ENCODE results near the gene CIC.

CIC gene

DNA sequence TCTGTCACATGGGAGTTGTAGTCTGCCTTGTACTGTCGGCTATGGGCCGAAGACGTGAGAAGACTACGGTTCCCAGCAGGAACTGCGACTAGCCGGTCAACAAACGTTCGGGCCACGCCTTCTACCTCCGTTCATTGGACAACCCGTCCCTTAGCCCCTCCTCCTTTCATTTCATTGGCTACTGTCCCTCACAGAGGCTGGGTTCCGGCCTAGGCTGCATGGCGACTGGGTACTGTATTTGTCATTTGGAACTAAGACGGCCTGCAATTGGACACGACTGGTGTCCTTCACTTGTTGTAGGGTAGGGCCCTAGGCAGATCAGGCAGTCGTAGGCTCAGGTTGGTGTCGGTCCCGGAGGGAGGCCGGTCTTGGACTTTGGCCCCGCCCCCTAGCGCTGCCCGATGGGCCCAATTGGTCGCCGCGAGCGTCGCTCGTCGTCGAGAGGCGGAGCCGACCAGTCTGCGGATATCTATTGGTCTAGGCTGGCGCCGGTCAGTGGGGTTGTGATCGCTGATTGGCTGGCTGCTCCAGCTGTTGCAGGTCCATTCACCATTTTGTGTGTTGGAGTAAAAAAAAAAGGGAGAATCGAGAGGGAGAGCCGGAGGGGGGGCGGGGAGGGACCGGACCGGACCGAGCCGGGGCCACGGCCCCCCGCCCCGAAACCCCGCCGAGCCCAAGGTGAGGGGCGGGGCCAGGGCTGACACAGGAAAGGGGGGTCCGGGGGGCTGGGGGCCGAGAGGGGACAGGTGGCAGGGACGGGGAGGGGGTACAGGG lies at the start of gene CIC:
Gene CIC (plus strand): TSS at position 549 of the 774 bp plus-strand sequence. CDS start 2,532 bp downstream, outside the sequence.
- peak; percentile 100 for DNase-seq (ENCODE audit: low read depth)

DNA sequence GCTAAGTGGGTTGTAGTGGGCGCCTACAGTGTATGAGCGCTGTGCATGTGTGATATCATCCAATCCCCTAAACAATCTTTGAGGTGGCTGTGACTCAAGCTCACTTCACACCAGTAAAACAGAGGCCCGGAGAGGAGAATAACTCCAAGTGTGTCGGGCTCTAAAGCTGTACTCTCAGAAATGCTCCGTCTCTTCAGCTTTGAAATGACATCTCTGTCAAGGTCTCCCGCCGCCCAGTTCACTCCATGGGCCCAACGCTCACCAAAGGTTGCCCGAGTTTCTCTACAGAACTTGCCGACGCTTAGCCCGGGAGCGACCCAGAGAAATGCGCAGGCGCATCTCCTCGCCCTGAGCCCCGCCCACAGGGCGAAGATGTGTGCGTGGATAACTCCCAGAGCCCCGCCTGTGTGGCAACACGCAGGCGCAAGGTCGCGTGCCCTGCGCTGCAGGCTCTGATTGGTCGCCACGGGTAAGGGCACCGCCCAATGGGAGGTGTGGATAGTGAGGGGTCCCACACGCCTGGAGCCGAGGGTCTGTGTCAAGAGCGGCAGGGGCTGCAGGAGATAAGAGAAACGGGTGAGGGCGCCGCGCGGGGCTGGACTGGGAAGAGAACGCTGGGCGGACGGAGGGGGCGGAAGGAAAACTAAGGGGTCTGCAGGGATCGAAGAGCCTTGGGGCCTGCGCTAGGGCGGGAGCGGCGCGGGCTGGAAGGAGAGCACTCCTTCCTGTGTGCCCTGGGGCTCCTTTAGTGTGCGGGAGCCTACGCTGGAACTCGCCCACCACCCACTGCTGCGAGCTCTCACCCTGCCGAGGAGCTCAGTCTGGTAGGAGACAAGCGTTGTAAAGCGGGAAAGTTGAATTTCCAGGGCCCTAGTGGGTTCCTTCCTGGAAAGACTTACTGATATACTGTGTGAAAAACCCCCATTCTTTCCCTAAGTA lies 49.0 kb upstream of the CIC start, which contains the start of gene ZNF526:
Gene ZNF526 (plus strand): TSS at position 501 of the 939 bp plus-strand sequence. CDS start 4,092 bp downstream, outside the sequence.
- DNase-seq (ENCODE audit: low read depth): peak; percentile 99

DNA sequence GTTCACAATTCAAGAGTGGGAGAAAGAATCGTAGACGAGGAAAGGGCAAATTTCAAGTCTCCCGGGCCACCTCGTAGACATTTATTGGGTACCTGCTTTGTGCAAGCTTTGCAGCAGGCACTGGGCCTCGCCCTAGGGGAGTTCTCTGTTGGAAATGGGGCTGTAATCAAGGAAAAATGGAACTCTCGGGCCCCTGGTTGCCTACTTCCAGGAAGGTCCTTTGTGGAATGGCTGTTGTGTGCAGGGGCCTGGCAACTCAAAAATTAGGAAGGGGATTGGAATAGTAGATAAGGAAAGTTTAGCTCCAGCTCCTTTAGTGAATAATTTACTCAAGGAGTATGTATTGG lies 48.3 kb upstream of the CIC start:
- DNase-seq (ENCODE audit: low read depth): no peak

DNA sequence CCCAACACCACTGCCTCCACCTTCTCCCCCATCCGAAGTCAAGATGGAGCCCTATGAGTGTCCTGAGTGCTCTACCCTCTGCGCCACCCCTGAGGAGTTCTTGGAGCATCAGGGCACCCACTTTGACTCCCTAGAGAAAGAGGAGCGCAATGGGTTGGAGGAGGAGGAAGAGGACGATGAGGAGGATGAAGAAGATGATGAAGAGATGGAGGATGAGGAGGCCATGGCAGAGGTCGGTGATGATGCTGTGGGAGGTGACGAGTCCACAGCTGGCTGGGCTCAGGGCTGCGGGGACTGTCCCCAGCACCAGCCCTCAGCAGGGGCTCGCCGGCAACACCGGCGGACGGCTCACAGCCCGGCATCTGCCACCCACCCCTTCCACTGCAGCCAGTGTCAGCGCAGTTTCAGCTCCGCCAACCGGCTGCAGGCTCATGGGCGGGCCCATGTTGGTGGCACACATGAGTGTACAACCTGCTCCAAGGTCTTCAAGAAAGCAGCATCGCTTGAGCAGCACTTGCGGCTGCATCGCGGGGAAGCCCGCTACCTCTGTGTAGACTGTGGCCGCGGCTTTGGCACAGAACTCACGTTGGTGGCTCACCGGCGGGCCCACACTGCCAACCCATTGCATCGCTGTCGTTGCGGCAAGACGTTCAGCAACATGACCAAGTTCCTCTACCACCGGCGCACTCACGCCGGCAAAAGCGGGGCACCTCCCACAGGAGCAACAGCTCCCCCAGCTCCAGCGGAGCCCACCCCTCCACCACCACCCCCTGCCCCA lies 43.9 kb upstream of the CIC start:
- DNase-seq (ENCODE audit: low read depth): no peak

DNA sequence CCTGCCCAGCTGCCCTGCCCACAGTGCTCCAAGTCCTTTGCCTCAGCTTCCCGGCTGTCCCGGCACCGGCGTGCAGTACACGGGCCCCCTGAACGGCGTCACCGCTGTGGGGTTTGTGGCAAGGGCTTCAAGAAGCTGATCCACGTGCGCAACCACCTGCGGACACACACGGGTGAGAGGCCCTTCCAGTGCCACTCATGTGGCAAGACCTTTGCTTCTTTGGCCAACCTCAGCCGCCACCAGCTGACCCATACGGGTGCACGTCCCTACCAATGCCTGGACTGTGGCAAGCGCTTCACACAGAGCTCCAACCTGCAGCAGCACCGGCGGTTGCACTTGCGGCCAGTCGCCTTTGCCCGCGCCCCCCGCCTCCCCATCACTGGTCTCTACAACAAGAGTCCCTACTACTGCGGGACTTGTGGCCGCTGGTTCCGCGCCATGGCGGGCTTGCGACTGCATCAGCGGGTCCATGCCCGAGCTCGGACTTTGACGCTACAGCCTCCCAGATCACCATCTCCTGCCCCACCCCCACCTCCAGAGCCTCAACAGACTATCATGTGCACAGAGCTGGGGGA lies 43.2 kb upstream of the CIC start:
- DNase-seq (ENCODE audit: low read depth): no peak

DNA sequence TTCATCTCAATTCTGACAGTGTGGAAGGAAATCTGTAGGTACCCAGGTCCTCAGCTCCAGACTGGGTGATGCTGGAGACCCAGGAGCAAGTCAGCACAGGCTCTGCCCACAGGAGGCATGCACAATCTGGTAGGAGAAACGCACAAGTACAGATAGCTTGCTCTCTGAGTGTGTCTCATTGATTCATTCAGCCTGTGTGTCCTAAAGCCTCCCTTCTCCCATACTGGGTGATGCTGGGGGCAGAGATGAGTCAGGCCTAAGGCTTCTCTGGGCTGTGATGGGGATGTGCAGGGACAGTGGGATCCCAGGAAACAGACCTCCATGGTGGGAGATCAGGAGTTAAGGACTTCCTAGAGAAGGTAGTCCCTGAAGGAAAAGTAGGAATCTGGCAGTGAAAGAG lies 42.2 kb upstream of the CIC start:
- no peak for DNase-seq (ENCODE audit: low read depth)

DNA sequence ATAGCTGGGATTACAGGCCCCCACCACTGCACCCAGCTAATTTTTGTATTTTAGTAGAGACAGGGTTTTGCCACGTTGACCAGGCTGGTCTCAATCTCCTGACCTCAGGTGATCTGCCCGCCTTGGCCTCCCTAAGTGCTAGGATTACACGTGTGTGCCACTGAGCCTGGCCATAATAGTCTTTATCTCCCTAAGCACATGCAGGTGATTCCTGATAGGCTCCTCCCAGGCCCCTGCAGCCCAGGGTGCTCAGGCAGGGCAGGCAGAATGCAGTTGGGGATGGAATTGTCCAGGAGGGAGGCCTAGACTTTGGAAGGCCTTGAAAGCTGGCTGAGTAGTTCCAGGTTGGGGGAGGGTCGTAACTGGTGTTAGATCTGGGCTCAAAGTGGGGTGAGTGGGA lies 40.4 kb upstream of the CIC start:
- no peak for DNase-seq (ENCODE audit: low read depth)

DNA sequence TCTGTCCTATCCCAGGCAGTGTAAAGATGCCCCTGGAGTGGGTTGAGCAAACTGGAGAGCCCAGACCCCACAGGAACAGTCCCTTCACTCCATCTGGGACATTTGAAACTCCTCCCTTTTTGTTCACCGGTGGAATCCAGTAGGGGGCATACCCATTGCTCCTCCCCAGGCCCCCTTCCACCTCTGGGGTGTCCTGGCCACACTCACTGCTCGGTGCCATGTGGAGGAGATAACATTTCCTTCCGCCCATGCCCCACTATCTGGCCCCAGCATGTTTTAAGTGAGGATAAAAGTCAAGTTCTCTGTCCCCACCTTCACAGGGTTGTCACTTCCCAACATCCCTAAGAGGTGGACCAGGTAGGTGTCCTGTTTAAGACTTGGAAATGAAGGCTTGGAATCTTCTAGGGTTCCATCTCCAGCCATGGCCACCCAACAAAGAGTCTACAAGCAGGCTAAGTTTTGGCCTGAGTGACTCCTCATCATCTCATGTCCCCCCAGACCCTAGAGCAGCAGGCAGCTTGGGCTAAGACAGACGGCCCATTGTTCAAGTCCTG lies 39.7 kb upstream of the CIC start:
- no peak for DNase-seq (ENCODE audit: low read depth)

DNA sequence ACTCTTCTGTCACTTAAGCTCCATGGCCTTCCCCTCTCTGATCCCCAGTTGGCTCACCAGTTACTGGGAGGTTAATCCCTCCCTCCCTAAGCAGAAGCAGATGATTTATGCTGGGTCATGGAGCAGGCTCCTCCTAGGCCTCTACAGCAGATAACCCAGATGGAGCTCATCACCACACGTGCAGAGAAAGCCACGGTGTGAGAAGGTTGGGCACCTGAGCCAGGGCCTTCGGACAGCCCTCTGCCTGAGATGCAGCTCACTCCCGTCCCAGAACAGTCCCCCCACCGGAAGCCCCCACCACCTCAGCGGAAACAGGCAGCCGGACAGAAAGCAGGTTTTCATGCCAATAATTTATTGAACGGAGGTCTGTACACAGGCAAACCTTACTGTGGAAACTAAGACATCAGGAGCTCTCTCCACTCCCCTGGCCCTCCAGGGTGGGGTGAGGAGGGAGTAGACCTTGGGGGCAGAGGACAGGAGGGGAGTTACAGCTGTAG lies 39.1 kb upstream of the CIC start:
- DNase-seq (ENCODE audit: low read depth): no peak

DNA sequence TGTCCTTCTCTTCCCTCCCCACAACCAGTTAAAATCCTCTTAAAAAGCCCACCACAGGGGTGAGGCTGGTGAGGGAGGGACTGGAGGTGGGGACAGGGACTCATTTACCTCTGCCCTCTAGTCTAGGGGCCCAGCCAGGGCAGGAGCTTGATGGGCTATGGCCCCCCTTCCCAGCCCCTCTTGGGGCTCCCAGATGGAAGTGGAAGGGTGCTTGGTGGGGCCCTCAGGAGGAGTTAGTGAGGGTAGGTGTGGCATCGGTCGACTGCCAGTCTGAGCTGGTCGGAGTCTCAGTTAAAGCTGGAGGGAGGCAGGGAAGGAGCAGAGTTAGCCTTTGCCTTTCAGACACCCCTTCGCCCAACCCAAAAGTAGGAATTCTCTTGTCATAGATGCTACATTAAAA lies 38.5 kb upstream of the CIC start:
- DNase-seq (ENCODE audit: low read depth): no peak

DNA sequence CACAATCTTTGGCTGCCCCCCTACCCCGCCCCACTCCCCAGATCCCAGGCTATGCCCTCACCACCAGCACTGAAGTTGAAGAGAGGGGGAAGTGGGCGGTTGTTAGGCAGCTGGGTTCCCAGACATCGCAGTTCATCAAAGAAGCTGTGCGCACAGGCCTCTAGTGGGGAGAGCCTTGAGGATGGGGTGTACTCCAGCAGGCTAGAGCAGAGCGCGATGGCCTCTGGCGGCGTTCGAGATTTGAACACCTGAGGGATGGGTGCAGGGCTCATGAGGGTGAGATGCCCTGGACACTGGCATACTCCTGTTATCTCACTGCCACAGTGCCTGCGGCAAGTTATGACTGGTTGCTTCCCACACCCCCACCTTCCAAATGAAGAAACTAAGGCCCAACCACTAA lies 36.6 kb upstream of the CIC start:
- DNase-seq (ENCODE audit: low read depth): no peak

DNA sequence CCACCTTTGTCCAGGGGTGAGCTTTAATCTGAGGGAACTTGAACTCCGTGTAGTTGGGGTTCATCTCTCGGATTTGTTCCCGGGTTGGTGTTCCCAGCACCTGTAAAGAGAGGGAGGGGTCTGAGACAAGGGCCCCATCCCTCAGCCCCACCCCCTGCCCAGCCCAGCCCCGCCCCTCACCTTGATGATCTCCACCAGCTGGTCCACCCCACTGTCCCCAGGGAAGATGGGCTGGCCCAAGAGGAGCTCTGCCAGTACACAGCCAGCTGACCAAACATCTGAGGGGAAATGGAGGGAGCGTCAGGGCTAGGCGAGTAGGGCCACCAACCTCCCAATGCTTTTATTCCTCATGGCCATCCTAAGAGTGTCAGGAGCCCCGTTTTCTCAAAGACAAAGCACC lies 35.9 kb upstream of the CIC start:
- DNase-seq (ENCODE audit: low read depth): no peak

DNA sequence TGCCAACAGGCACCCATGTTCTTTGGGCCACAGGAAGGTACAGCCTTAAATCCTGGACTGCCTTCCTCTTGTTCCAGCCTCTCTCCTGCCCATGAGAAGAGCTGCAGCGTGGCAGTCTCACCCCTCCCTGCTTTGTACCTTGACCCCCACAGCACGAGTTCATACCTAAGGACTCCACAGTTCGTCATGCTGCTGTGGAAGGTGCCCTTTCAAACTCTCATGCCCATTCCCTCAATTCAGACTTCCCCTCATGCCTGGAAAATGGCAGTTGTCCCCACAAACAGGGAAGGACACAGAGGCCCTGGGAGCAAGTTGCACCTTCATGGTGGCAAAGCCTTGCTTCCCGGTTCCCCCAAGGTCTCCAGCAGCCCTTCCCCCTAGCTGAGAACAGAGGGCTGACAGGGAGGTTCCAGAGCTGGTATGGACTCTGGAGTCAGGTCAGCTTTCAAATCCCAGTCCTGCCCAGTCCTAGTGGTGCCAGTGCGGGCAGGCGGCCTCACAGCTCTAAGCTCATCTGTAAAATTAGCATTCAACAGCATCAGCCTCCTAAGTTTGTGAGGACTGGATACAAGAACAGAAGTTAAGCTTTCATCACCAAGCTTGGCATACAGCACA lies 35.3 kb upstream of the CIC start:
- no peak for DNase-seq (ENCODE audit: low read depth)

DNA sequence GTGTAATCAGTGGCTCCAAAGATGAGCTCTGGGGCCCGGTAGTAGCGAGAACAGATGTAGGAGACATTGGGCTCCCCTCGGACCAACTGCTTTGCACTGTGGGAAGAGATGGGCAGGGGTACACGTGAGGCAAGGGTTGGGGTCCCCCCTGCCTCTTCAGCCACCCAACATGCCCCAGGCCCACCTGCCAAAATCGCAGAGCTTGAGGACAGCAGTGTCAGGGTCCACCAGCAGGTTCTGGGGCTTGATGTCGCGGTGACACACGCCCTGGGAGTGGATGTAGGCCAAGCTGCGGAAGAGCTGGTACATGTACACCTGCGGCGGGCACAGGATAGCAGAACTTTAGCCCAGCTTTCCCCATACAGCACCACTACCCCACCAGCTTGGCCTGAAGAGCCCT lies 34.7 kb upstream of the CIC start:
- no peak for DNase-seq (ENCODE audit: low read depth)

DNA sequence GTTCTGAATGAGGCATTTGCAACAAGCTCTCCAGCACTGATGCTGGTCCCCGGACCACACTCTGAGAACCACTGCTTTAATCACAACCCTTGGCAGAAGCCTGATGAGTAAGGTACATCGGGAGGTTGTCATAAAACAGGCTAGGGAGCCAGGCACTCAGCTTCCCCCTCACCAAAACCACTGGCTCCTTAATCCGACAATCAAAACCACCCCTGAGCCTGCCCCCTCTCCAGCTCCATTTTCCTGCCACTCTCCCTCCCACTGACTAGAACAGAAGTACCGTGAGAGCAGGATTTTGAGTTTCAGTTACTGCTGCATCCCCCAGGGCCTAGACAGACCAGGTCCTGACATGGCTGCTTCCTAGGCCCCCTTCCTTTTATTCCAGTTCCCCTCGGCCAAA lies 33.9 kb upstream of the CIC start:
- DNase-seq (ENCODE audit: low read depth): no peak

DNA sequence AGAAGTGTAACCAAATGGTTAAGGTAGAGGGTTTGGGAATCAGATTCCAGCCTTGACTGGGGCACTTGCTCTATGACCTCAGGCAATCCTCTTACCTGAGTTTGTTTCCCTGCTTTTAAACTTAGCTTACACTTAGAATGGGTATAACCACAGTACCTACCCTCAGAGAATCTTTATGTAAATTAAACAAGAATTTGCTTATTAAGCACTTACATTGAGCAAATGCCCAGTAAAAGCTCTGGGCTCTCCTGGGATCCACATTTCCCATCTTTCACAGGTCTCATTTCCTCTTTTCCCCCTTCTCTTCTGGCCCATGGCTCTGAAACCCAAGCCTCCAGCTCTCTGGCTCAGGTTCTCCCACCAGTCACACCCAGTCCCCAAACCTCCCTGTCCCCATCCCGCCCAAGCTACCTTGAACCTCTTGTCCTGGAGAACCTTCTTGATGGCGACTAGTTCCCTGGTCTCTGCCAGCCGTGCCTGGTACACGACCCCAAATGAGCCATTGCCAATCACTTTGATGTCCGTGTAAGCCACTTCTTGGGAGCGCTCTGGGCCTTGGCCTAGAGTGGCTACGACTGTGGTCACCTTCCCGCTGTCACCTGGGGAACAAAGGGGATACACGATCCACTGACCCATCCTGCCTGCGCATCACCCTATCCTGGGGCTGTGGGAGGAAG lies 29.4 kb upstream of the CIC start:
- DNase-seq (ENCODE audit: low read depth): no peak

DNA sequence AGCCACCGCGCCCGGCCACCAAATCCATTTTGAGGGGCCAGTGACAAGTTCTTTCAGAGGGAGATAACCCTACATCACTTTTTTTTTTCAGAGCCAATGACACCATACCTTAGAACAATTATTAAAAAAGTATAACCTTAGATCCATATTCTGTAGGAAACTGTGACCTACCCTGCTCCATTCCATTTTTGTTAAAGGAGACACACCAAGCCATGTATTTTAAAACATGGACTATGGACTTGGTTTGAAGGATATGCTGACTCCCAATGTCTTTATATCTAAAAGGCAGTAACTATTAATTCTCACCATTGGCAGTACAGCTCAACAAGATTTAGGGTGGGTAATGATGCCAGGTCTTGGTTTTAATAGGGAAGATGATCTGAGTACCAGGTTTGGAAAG lies 27.8 kb upstream of the CIC start:
- DNase-seq (ENCODE audit: low read depth): no peak

DNA sequence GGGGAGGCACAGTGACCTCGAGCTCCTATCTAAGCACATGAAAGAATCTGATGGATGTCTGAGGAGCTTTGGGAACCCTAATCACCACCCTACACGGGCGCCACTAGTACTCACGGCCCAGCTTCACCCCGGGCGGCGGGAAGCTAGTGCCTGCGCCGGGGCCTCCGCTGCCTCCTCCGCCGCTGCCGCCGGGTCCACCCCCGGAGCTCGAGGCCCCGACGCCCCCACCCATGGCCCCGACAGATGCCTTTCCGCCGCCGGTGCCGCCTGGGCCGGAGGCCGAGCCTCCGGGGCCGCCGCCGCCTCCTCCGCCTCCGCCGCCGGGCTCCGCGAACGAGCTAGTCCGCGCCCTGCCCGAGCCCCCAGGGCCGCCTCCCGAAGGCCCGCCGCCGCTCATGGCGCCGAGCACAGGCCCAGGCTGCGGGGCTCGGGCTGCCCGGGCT lies 27.0 kb upstream of the CIC start:
- no peak for DNase-seq (ENCODE audit: low read depth)

DNA sequence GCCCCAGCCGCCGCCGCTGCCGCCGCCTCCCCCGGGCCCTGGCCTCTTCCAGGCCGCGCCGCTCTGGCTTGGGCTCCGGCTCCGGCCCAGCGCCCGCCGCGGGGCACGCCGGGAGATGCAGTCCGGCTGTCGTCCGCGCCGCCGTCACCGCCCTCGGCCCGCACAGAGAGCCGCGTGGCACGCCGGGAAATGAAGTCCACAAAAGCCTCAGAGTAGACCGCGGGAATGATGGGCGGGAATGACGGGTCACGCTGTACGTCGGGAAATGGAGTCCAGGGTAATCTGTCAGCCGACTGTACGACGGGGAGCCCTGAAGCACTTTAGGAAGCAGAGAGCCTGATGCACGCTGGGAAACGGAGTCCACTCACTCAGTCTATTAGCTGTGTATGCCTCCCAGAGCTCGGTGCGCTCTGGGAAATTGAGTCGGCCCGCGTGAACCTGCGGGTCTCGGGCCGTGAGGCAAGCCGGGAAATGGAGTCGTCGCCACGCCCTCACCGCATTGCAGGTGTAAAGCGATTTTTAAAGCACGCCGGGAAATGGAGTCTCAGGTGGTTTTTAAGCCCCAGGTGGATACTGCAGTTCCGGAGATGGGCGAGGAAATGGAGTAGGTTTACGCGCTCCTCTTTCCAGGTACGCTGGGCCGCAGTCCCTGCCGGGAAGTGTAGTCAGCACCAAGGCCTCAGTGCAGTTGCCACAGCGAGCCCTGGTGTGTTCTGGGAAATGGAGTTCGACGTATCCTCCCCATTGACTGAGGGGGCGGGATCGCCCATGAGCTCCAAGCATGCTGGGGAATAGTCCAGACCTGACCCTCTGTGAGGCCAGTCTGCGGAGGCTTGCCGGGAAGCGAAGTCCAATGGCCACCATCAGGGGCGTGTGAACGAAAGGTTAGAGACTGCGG lies 26.3 kb upstream of the CIC start, which contains the start of gene GSK3A:
Gene GSK3A (minus strand): TSS at position 91 of the 898 bp plus-strand sequence. CDS start 137 bp downstream, outside the sequence.
- peak; percentile 97 for DNase-seq (ENCODE audit: low read depth)

Data from CMK (cell line).